ENCODE measurements around the gene ZSCAN16.

ZSCAN16 gene

GRCh38 chr6:28153546-28153945 lies 29.1 kb downstream of the ZSCAN16 start:
- DNase-seq (ENCODE audit: low read depth) = no peak
- H3K4me3 ChIP-seq (ENCODE audit: low read depth, low read length) = no peak overlapping the region
- TF ChIP-seq CTCF (IDR thresholded peaks at IDR 0.05; ENCODE audit: insufficient read depth, low read depth, low read length, missing control alignments) = no peak

- no peak for TF ChIP-seq CTCF (IDR thresholded peaks at IDR 0.05; ENCODE audit: insufficient read depth, low read depth, low read length, missing control alignments)
- DNase-seq (ENCODE audit: low read depth) = no peak
- H3K4me3 ChIP-seq (ENCODE audit: low read depth, low read length) = no peak overlapping the region
These were observed 29.9 kb downstream of the ZSCAN16 start for GRCh38 chr6:28154357-28154756.

- no peak for DNase-seq (ENCODE audit: low read depth)
- no peak overlapping the region for H3K4me3 ChIP-seq (ENCODE audit: low read depth, low read length)
- TF ChIP-seq CTCF (IDR thresholded peaks at IDR 0.05; ENCODE audit: insufficient read depth, low read depth, low read length, missing control alignments) = no peak
These were observed 33.9 kb downstream of the ZSCAN16 start for GRCh38 chr6:28158318-28158717.

- no peak for TF ChIP-seq CTCF (IDR thresholded peaks at IDR 0.05; ENCODE audit: insufficient read depth, low read depth, low read length, missing control alignments)
- H3K4me3 ChIP-seq (ENCODE audit: low read depth, low read length) = no peak overlapping the region
These were observed 34.7 kb downstream of the ZSCAN16 start for GRCh38 chr6:28159029-28159607.

GRCh38 chr6:28160233-28160632 lies 35.8 kb downstream of the ZSCAN16 start:
- TF ChIP-seq CTCF (IDR thresholded peaks at IDR 0.05; ENCODE audit: insufficient read depth, low read depth, low read length, missing control alignments) = no peak
- DNase-seq (ENCODE audit: low read depth) = no peak
- H3K4me3 ChIP-seq (ENCODE audit: low read depth, low read length) = no peak overlapping the region

More at GRCh38 chr6:28159029-28159607, 34.7 kb downstream of the ZSCAN16 start:
- DNase-seq (ENCODE audit: low read depth) = no peak

- DNase-seq (ENCODE audit: low read depth) = peak; percentile 8
These were observed 37.1 kb downstream of the ZSCAN16 start for GRCh38 chr6:28161410-28162079.

More at GRCh38 chr6:28161410-28162079, 37.1 kb downstream of the ZSCAN16 start:
- H3K4me3 ChIP-seq (ENCODE audit: low read depth, low read length) = no peak overlapping the region
- no peak for TF ChIP-seq CTCF (IDR thresholded peaks at IDR 0.05; ENCODE audit: insufficient read depth, low read depth, low read length, missing control alignments)

All from GM12865 (cell line).